ENCODE results near the gene ATRNL1. TPM values are rescaled to one million over a fixed set of nuclear protein-coding genes. Genes with fewer than 3 reads are reported as not detected.

Gene ATRNL1
- total RNA-seq, 6 experiments from 2014 or later, result 0.08 to 0.23 (median 0.09) TPM; not detected in 3

- no peaks in the 10 kb centered on the region for H3K36me3 Mint-ChIP-seq (ENCODE audit: low read depth)
- peaks cover 10% of the 10 kb centered on the region for H3K9me3 Mint-ChIP-seq
- no peak overlapping the region for H3K4me3 Mint-ChIP-seq
- no peak overlapping the region for H3K27ac Mint-ChIP-seq
- no peaks in the 10 kb centered on the region for H3K4me1 Mint-ChIP-seq (ENCODE audit: low read depth)
- TF ChIP-seq CTCF (IDR thresholded peaks at IDR 0.05), result no peak
- H3K27me3 Mint-ChIP-seq (ENCODE audit: insufficient read depth), result no peaks in the 10 kb centered on the region
- no peak for DNase-seq
Observed at GRCh38 chr10:115606086-115606485, 512.9 kb downstream of the ATRNL1 start.

DNA sequence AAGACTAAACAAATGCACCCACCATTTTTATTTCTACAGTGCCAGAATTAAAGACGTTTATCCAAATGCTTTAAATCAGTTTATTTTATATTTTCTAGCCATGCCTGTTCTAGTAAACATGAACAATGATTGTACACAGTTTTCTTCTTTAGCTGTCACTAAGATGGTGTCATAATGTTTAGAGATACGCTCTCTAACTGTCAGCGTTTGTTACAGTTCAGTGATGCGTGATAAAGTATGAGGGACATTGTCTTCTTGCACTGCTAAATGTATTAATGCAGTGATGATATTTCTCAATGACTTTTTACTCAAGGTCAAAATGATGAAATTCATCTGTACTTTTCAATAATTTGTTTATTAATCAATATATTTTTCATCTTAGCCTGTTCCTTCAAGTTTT, 513.6 kb downstream of the ATRNL1 start:
- Mint-ChIP-seq H3K4me3 (no peak overlapping the region), H3K4me1 (ENCODE audit: low read depth) (no peaks in the 10 kb centered on the region), H3K36me3 (ENCODE audit: low read depth) (no peaks in the 10 kb centered on the region), H3K9me3 (peaks cover 4% of the 10 kb centered on the region), H3K27me3 (ENCODE audit: insufficient read depth) (no peaks in the 10 kb centered on the region), H3K27ac (no peak overlapping the region)
- TF ChIP-seq CTCF (IDR thresholded peaks at IDR 0.05), result no peak
- no peak for DNase-seq

GRCh38 chr10:115624448-115624847, 531.3 kb downstream of the ATRNL1 start:
- Mint-ChIP-seq H3K4me1 (ENCODE audit: low read depth) (no peaks in the 10 kb centered on the region), H3K27ac (no peak overlapping the region), H3K36me3 (ENCODE audit: low read depth) (no peaks in the 10 kb centered on the region), H3K9me3 (peaks cover 19% of the 10 kb centered on the region), H3K27me3 (ENCODE audit: insufficient read depth) (peaks cover 1% of the 10 kb centered on the region; the same call in 1 of the 2 replicates), H3K4me3 (no peak overlapping the region)
- TF ChIP-seq CTCF (IDR thresholded peaks at IDR 0.05), result no peak
- DNase-seq, result no peak

DNA sequence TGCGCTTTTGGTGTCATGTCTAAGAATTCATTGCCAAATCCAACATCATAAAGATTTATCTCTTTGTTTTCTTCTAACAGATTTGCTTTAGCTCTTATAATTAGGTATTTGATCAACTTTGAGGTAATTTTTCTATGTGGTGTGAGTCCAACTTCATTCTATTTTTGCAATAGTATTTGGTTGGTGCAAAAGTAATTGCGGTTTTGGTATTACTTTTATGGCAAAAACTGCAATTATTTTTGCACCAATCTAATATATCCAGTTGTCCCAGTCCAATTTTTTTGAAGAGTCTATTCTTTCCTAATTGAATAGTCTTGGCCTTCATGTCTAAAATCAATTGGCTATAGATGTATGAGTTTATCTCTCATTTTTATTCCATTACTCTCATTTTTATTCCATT, 535.5 kb downstream of the ATRNL1 start:
- Mint-ChIP-seq H3K4me1 (ENCODE audit: low read depth) (no peaks in the 10 kb centered on the region), H3K9me3 (peaks cover 10% of the 10 kb centered on the region; the same call in 1 of the 2 replicates), H3K27me3 (ENCODE audit: insufficient read depth) (no peaks in the 10 kb centered on the region; the same call in 1 of the 2 replicates), H3K4me3 (no peak overlapping the region), H3K36me3 (ENCODE audit: low read depth) (no peaks in the 10 kb centered on the region), H3K27ac (no peak overlapping the region)
- TF ChIP-seq CTCF (IDR thresholded peaks at IDR 0.05), result no peak
- DNase-seq, result no peak

GRCh38 chr10:115638246-115638645, 545.1 kb downstream of the ATRNL1 start:
- Mint-ChIP-seq H3K9me3 (peaks cover 14% of the 10 kb centered on the region; the same call in 1 of the 2 replicates), H3K27ac (no peak overlapping the region), H3K36me3 (ENCODE audit: low read depth) (no peaks in the 10 kb centered on the region), H3K4me1 (ENCODE audit: low read depth) (no peaks in the 10 kb centered on the region), H3K27me3 (ENCODE audit: insufficient read depth) (no peaks in the 10 kb centered on the region), H3K4me3 (no peak overlapping the region)
- no peak for TF ChIP-seq CTCF (IDR thresholded peaks at IDR 0.05)
- DNase-seq, result no peak

DNA sequence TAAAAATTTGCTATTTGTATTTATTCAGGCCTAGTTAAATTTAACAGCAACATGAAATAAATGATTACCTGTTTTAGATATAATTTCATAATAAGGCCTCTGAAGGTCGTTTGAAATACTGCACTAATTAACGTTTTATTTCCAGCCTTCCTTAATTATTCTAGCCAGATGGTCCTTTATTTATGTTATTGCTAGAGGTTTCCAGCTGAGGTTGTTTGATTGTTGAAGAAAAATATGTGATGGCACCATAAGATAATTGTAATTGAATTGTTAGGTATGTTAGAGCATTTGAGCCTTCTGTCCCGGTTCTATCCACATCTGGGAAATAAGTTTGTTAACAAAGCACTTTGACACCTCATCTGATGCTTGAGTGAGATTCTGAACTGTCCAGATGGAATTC, 556.1 kb downstream of the ATRNL1 start:
- Mint-ChIP-seq H3K36me3 (ENCODE audit: low read depth) (no peaks in the 10 kb centered on the region), H3K4me3 (no peak overlapping the region), H3K27ac (no peak overlapping the region), H3K9me3 (peaks cover 11% of the 10 kb centered on the region), H3K27me3 (ENCODE audit: insufficient read depth) (no peaks in the 10 kb centered on the region), H3K4me1 (ENCODE audit: low read depth) (no peaks in the 10 kb centered on the region)
- no peak for DNase-seq
- TF ChIP-seq CTCF (IDR thresholded peaks at IDR 0.05), result no peak

All from HFFc6 (cell line).